HG03045 (cell line): ENCODE results near the gene FXYD6.
"Not testable (repeated sequence)": the region's sequence is repeated elsewhere in the genome, so short reads cannot be mapped to it uniquely, and the experiment has no call there.

Source experiments
- ATAC-seq: cut with Tn5 transposase; IDR thresholded peaks from one replicate; pipeline ENCODE4 v1.9.1; 2021; ENCODE audit warnings: mild to moderate bottlenecking, moderate library complexity; ENCODE audit not compliant: unreplicated experiment

Gene FXYD6

DNA sequence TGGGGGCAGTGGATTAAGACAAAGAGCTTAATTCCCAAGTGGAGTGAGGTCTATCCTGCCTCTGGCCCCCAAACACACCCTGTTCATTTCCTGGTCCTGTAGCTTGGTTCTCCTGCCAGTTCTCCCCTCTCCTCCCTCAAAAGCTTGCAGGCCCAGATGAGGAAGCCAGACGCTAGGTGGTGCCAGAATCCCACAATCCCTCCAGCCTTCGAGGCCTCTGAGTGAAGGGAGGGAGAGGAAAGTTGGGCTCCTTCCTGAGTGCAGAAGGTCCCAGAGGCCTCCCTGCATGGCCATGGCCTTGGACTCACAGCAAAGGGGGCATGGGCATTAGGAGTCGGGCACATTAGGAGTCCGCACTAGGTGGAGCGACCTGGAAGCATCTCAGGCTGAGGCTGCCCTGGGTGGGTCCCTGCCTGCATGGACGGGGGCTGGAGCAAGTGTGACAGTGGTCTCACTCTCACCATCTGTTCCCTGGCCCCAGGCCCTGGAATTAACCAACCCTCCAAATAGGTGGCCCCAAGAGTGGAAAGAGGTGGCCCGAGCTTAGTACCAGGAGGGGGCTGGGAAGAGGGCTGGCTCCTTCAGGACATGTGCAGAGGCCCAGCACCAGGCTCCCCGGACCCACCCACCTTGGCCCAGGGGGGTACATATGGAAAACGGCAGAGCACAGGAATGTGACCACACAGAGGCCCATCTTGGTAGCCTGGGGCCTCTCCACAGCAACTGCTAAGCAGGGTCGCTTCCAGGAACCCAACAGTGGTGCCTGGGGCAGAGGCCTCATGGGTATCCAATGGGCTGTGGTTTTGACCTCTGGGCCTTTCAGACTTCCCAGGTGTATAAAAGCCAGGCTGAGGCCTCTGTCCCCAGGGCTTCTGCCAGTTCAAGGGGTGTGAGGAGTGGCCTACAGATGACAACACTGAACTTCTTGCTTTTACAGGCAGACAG lies 57.1 kb downstream of the FXYD6 start:
- ATAC-seq = no peak

GRCh38 chr11:117818041-117818873 lies 58.2 kb downstream of the FXYD6 start:
- peak; percentile 25 for ATAC-seq

- peak; percentile 15 for ATAC-seq
These were observed 59.0 kb downstream of the FXYD6 start for GRCh38 chr11:117817368-117818040.

- no peak for ATAC-seq
These were observed 59.6 kb downstream of the FXYD6 start for GRCh38 chr11:117816846-117817367.

DNA sequence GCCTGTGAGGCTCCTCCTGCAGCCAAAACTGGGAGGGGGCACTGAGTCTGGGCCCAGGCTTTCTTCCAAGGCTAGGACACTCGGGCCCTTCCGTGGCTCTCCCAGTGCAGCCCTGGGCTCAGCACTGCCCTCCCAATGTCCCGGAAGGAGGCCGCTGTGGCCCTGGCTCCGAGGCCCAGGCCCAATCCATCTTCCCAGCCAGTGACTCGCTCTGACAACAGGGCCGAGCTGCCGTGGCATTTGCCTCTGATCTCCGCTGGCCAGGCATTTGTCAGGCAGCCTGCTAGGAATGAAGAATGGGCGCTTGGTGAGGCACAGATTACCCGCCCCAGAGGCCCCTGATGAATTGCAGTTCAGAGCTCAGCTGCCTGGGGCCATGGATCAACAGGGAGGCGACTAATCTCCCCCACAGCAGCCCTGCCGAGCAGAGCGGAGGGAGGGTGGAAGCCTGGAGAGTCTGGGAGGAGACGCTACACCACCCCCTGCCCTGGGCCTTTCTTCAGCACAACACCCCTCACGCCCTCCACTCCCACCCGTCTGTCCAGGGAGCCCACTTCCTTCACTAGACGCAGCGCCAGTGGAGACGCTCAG lies 60.2 kb downstream of the FXYD6 start:
- ATAC-seq = no peak

DNA sequence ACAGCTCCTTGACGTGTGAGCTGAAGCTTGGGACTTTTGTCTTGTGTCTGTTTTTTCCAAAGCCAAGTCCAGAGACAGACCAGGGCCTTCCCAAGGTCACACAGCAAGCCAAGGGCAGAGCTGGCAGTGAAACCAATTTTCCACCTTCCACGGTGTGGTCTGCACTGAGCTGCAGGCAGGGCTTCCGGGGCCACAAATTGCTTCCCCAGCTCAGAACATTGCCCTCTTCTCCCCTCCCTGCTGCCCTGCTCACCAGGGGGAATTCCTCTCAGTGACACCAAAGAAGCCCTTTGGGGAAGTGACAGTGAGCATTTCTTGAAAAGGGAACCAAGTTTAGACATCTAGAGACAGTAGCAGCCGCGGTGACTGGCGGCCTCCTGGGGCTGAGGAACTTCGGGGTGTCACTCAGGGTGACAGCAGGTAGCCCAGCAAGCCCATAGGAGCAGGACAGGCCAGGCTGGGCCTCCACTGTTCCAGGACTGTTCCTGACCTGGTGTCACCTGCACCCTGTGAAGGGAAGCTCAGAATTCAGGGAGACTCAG lies 61.1 kb downstream of the FXYD6 start:
- peak; percentile 57 for ATAC-seq

DNA sequence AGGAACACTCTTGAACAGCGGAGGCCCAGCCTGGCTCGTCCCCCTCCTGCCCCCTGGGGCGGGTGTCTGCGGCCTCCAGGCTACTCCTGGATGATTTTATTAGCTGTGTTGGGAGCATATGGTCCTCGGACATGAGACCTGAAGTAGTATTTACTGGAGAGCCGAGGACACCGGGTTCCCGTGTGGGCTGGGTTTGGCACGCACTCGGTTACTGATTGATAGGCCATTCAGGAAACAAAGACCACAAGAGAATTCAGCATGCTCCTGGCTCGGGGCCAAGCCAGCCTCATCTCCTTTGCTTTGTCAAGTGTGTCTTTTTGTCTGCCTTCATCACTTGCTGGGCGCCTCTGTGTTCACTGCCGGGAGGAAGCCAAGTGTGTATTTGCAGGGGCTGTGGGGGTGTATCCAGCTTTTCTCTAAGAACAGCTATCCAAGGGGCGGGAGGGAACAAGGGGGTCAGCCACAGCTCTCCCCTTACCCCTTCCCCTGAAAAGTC lies 61.6 kb downstream of the FXYD6 start:
- ATAC-seq = peak; percentile 43

- peak; percentile 1 for ATAC-seq
These were observed 62.2 kb downstream of the FXYD6 start for GRCh38 chr11:117814204-117814765.

- ATAC-seq = not testable (repeated sequence)
These were observed 66.4 kb downstream of the FXYD6 start for GRCh38 chr11:117810056-117810451.

- ATAC-seq = no peak
These were observed 67.0 kb downstream of the FXYD6 start for GRCh38 chr11:117809236-117810055.

GRCh38 chr11:117808784-117809183 lies 67.7 kb downstream of the FXYD6 start:
- ATAC-seq = no peak

- ATAC-seq = no peak
These were observed 68.8 kb downstream of the FXYD6 start for GRCh38 chr11:117807482-117808327.

- no peak for ATAC-seq
These were observed 69.6 kb downstream of the FXYD6 start for GRCh38 chr11:117806846-117807245.

- ATAC-seq = no peak
These were observed 71.4 kb downstream of the FXYD6 start for GRCh38 chr11:117805045-117805444.

DNA sequence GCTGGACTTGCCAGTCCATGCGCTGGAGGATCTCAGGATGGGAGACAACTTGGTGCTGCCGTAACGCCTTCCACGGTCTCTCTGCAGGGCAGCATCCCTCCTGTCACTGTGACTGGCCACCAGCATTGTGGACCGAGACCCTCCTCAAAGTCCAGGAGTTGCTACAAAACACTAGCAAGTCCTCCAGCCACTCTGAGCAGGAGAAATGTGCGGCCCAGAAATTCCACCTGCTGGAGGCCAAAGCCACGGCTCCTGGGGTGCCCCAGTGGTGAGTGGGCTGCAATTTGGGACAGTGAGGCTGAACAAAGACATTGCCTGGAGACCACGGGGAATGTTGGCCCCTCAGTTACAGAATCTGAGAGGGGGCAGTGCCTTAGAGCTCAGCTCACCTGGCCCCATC lies 72.6 kb downstream of the FXYD6 start:
- no peak for ATAC-seq

DNA sequence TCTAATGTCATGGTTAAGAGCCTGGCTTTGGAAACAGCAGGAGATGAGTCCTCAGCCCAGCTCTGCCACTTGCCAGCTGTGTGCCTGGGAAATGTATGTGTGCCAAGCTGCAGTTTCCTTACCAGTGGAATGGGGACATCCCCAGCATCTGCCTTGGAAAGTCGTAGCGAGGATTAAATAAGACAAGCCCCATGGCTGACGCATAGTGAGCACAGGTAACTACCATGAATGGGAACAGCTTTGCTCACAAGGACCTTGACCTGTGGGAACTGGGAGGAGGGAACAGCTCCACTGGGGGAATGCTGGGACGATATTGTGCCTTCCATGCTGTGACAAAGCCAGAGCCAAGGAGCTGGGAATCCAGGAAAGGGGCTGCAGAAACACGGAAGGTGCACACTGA lies 76.8 kb downstream of the FXYD6 start:
- no peak for ATAC-seq

DNA sequence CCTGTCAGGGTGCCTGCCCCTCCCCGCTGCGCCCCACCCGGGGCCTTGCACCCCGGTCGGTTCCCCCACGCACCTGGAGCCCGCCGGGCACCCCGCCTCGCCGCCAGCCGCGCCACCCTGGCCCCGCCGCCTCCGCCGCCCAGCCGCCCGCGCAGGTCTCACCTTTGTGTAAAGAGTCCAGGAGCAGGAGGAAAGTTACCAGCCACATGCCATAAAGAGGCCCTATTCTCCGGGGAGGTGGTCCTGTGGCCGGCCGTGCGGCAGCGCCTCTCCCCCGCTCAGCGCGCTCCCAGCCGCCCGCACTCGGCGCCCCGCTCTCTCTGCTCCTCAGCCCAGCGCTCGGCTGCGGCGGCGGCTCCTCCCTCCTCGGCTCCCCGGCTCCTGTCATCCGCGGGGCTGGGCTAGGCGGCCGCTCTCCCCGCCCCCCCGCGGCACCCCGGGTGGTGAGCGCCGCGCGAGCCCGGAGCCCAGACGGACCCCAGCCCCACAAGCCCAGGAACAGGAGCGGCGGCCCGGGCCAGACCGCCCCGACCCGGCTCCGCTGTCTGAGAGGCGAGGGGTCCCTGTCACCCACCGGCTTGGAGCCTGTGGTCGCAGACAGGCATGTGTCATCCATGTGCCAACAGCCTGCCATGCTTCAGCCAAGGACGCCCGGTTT lies 79.5 kb downstream of the FXYD6 start, which contains the start of gene DSCAML1:
Gene DSCAML1 (minus strand): TSS at position 345 of the 658 bp plus-strand sequence. CDS start 137 bp downstream, at position 208.
- no peak for ATAC-seq
